GM12878 (cell line): ENCODE measurements around the gene LILRB4. TPM values are rescaled to one million over a fixed set of nuclear protein-coding genes. Genes with fewer than 3 reads are reported as not detected.

Experiments
- BCL11A ChIP-seq: IDR thresholded peaks from 2 replicates; pipeline ENCODE4 v1.6.1; 2011; ENCODE audit warnings: low read depth, low read length
- BCLAF1 ChIP-seq: fragments of 450-650 bp; IDR thresholded peaks from 2 replicates; pipeline ENCODE4 v1.6.1; 2017; ENCODE audit warnings: antibody characterized with exemption, mild to moderate bottlenecking, moderate library complexity
- CEBPZ ChIP-seq: fragments of 150-350 bp; IDR thresholded peaks from 2 replicates; pipeline ENCODE4 v1.6.1; 2016; ENCODE audit warnings: low read depth, low read length
- HSF1 ChIP-seq: fragments of 150-350 bp; IDR thresholded peaks from 2 replicates; pipeline ENCODE4 v1.6.1; 2014; ENCODE audit warnings: mild to moderate bottlenecking, low read depth, low read length
- NR2C1 ChIP-seq: fragments of 450-650 bp; IDR thresholded peaks from 2 replicates; pipeline ENCODE4 v1.6.1; 2017; ENCODE audit warnings: antibody characterized with exemption, mild to moderate bottlenecking, moderate library complexity
- PML ChIP-seq: IDR thresholded peaks from 2 replicates; pipeline ENCODE4 v1.6.1; 2012; ENCODE audit warnings: low read length, inconsistent platforms
- SMC3 ChIP-seq: IDR thresholded peaks from 2 replicates; pipeline ENCODE4 v1.6.1; 2011; ENCODE audit warnings: low read length, improper control_type of control experiment, borderline replicate concordance
- ZNF592 ChIP-seq: fragments of 450-650 bp; IDR thresholded peaks from 2 replicates; pipeline ENCODE4 v1.6.1; 2017; ENCODE audit warnings: mild to moderate bottlenecking, moderate library complexity
- polyA plus RNA-seq, 11 experiments: library from polyadenylated mRNA; depleted of rRNA in 4 of 11; unstranded in 6 of 11; stranded (reverse) in 5 of 11; fragments of >200 nt; fragmentation: Nextera tagmentation in 4 of 11; fragmentation: Illumina TruSeq in 1 of 11; extraction: Ambion mirVana in 4 of 11; extraction: Trizol in 1 of 11; gene quantifications; 1 replicate in 1 of 11; 2 replicates in 10 of 11; pipeline versions ENCODE4 v1.2.1 to v1.2.3, GENCODE V29; 2011 to 2016; ENCODE audit warnings: inconsistent platforms in 2 of 11, missing spikeins in 2 of 11, low read depth in 1 of 11
- total RNA-seq, 4 experiments: library from RNA; depleted of rRNA in 3 of 4; stranded (reverse); fragments of >200 nt in 3 of 4; fragmentation: Illumina TruSeq in 1 of 4; extraction: Trizol in 1 of 4; gene quantifications; 2 replicates each; pipeline versions ENCODE4 v1.2.1 to v1.2.3, GENCODE V29; 2013 to 2021
- TF ChIP-seq, protein P1 (sequence below): fragments of 450-650 bp; IDR thresholded peaks from 2 replicates; pipeline ENCODE4 v1.6.1; 2016; ENCODE audit warnings: mild to moderate bottlenecking

Gene LILRB4
- total and polyA plus RNA-seq, 10 of the 15 experiments (the other 5 are each of a cell fraction or from before 2014, with no cell fraction given): 2.0 to 39.8 (median 16.0) TPM

- TF ChIP-seq HSF1: no peak
- TF ChIP-seq BCLAF1: no peak
- no peak for TF ChIP-seq NR2C1
- TF ChIP-seq PML: no peak
- no peak for TF ChIP-seq CEBPZ
- no peak for TF ChIP-seq BCL11A
- no peak for TF ChIP-seq SMC3
- TF ChIP-seq, protein P1, sequence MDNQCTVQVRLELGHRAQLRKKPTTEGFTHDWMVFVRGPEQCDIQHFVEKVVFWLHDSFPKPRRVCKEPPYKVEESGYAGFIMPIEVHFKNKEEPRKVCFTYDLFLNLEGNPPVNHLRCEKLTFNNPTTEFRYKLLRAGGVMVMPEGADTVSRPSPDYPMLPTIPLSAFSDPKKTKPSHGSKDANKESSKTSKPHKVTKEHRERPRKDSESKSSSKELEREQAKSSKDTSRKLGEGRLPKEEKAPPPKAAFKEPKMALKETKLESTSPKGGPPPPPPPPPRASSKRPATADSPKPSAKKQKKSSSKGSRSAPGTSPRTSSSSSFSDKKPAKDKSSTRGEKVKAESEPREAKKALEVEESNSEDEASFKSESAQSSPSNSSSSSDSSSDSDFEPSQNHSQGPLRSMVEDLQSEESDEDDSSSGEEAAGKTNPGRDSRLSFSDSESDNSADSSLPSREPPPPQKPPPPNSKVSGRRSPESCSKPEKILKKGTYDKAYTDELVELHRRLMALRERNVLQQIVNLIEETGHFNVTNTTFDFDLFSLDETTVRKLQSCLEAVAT: no peak
- no peak for TF ChIP-seq ZNF592
Observed at GRCh38 chr19:54616057-54616456, 46.7 kb upstream of the LILRB4 start (continued).
